ENCODE results near the gene ADIPOR2.

DNA sequence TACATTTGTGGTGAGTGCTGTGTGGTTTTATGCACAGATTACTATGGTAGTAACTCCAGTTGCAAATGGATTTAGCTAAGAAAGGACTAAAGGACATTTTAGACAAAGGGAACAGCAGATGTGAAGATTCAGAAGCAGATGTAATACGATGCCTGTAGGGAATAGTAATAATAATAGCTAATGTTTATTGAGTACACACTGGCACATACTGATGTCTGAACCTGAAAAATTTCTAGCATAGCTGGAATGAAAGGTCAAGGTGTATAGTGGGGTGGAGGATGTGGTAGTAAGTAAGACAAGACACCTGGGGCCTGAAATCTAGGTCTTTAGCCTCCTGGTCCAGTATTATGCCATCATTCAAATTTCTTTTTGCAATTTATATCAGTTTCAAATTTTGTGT is 75.2 kb downstream of the ADIPOR2 start:
- TF ChIP-seq, protein P1, sequence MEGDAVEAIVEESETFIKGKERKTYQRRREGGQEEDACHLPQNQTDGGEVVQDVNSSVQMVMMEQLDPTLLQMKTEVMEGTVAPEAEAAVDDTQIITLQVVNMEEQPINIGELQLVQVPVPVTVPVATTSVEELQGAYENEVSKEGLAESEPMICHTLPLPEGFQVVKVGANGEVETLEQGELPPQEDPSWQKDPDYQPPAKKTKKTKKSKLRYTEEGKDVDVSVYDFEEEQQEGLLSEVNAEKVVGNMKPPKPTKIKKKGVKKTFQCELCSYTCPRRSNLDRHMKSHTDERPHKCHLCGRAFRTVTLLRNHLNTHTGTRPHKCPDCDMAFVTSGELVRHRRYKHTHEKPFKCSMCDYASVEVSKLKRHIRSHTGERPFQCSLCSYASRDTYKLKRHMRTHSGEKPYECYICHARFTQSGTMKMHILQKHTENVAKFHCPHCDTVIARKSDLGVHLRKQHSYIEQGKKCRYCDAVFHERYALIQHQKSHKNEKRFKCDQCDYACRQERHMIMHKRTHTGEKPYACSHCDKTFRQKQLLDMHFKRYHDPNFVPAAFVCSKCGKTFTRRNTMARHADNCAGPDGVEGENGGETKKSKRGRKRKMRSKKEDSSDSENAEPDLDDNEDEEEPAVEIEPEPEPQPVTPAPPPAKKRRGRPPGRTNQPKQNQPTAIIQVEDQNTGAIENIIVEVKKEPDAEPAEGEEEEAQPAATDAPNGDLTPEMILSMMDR (IDR thresholded peaks at IDR 0.05), result no peak
- TF ChIP-seq POLR2A (IDR thresholded peaks at IDR 0.05) (no peak), POLR2AphosphoS5 (IDR thresholded peaks at IDR 0.05; ENCODE audit: insufficient read depth in 1 of 2, low read depth in 1 of 2) (no peak)
